Stimulated activated CD8-positive, alpha-beta memory T cell treated with anti-CD3 and anti-CD28 coated beads, Interleukin-7, amount 100 ng/mL, for 4 hours (primary cell): Measurements from ENCODE around the gene CHRM4.

Experiments used
- DNase-seq, 2 donors: peaks; one replicate each; pipeline ENCODE4 v3.0.0-alpha.2; 2020; ENCODE audit warnings: low read depth in 2 of 2

The CHRM4 gene

DNA sequence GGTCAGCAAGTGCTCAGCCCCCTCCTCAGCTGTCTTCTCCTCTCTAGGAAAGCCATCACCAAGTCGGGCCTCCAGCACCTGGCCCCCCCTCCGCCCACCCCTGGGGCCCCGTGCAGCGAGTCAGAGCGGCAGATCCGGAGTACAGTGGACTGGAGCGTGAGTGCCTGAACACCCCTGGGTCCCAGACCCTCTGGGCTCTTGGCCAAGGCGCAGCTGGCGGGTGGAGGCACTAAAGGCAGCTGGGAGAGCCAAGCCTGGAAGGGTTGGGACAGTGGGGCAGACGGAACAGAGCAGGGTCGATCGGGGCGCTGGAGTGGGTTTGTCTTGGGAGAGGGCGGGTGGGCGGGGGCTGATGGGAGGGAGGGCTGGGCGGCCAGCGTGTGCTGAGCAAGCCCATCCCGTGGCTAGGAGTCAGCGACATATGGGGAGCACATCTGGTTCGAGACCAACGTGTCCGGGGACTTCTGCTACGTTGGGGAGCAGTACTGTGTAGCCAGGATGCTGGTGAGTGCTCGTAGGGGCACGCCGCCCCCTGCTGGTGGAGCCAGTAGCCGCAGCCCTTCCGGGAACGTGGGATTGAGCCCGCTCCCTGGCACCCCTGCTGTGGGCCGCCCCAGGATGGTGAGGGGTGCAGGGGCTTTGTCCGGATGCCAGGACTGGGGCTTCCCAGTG, 24.2 kb downstream of the CHRM4 start:
- DNase-seq, result peak; percentile 43 to 64

DNA sequence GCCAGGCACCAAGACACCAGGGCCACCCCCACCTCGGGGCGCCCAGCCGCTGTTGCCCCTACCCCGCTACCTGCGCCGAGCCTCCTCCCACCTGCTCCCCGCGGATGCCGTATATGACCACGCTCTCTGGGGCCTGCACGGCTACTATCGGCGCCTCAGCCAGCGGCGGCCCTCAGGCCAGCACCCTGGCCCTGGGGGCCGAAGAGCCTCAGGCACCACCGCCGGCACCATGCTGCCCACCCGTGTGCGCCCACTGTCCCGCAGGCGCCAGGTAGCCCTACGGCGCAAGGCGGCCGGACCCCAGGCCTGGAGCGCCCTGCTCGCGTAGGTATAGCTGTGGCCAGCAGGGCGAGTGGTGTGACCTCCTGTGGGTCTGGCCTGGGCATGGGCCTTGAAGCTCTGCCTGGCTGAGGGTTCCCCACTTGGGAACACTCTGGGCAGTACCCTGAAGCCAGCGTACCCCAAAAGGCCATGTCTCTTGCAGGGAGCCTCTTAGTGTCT, 24.9 kb downstream of the CHRM4 start:
- DNase-seq, result no peak

GRCh38 chr11:46366260-46366659, 25.3 kb downstream of the CHRM4 start:
- DNase-seq, result no peak

GRCh38 chr11:46364791-46365190, 26.8 kb downstream of the CHRM4 start:
- no peak for DNase-seq

- DNase-seq, result no peak
These were observed 27.5 kb downstream of the CHRM4 start for GRCh38 chr11:46364056-46364455.

DNA sequence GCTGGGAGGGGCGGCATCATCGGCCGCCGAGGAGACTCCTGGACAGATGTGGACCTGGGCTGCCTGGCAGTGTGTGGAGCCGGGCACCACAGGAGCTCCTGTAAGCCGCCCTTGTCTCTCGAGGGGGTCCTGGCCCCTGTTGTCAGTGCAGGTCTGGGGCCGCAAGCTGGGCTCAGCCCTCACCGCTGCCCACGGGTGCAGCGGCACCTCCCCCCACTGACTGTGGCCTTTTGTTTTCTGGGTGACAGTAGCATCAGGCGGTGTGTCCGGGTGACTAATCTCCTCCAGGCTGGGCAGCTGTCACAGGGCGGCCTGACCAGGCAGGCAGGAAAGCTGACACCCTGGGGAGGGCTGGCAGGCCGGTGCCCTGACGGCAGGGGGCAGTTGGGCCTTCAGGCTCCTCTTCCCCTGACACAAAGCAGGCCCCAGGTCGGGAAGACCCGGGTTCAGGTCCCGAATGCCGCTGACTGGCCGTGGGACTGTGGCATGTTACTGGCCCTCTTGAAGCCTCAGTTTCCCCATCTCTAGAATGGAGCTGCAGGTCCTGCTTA, 28.0 kb downstream of the CHRM4 start:
- no peak for DNase-seq

GRCh38 chr11:46363031-46363407, 28.6 kb downstream of the CHRM4 start:
- DNase-seq, result no peak

DNA sequence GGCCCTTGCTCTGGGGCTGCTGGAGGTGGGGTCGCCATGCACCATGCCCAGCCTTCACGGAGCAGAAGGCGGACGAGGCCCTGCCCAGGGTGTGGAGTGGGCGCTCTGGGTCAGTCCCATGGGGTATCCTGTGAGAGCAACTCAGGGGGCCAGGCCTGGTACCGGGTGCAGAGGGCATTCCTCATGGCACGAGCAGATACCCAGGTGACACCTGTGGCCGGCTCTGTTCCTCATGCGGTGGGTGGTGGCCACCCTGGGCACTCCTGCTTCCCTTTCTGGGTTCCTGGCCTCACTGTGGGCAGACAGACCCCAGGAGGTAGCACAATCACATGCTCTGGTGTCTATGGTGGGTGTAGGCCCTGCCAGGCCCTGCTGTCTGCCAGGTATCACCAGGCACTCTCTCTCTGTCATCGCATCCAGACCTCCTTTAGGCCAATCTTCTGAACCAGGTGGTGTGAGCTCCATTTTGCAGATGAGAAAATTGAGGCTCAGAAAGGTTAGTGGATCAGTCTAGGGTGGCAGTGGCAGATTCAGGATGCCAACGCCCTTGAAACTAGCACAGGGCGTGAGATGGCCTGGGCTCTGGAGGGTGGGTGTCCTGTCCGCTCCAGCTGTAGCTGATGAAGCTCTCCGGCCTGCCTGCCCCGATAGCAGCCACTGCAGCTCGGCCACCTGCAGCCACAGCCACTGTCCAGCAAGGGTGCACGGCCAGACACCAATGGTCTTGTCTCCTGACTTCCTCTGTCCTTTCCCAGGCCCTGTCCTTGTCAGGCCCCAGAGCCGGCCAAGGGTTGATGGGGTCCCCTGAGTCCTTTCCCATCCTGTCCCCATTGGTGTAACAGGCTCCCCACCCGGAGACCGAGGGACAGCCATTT, 29.2 kb downstream of the CHRM4 start:
- no peak for DNase-seq

DNA sequence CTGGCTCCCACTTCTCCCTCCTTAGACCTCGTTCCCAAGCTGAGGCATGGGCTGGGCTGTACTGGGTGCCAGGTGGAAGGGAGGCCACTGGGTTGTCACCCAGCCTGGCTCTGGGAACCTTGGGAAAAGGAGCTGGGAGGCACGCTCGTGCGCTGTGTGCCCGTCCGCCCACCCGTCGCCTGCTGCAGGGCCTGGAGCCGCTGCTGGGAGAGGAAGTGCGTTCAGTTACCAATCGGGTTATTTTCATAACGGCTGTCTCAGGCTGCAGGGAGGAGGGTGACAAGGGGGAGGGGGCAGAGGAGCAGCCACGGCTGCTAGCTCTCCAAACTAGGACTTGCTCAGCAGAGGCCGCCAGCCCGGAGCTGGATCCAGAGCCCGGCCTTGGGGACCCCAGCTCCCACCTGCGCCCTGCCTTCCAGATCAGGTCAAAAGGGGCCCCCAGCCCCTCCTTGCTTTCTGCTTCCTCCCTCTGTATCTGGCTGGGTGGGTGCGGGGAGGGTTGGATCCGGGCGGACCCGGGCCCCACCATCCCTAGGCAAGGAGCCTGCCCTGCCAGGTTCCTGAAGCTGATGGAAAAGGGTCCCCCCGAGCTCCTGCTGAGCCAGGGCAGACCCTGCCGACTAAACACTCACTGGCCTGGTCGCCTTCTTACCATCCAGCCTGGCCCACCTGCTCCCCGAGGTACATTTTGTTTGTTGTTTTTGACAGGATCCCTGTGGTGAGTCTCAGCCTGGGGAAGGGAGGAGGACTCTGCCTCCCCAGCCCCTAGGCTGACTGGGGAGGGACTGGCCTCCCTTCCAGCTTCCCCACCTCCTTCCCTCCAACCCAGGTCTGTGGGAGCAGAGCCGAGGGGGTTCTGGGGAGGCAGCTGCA, 30.1 kb downstream of the CHRM4 start:
- DNase-seq, result peak; percentile 25 to 53

GRCh38 chr11:46360878-46361277, 30.7 kb downstream of the CHRM4 start:
- no peak for DNase-seq

DNA sequence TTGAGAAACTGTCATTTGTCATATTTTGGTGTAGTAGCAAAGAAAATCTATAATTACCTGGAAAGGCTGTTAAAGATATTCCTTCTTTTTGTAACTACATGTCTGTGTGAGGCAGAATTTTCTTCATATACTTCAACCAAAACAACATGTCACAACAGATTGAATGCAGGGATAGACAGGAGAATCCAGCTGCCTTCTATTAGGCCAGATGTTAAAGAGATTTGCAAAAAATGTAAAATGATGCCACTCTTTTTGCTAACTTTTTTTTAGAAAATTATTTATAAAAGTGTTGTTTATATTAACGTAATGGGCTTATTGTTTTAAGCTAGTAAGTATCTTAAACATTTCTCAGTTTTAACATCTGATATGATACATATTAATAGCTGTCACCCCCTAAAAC, 31.6 kb downstream of the CHRM4 start:
- no peak for DNase-seq

- no peak for DNase-seq
These were observed 34.1 kb downstream of the CHRM4 start for GRCh38 chr11:46357483-46357936.

- DNase-seq, result no peak
These were observed 34.6 kb downstream of the CHRM4 start for GRCh38 chr11:46356924-46357482.

- peak; percentile 55 to 74 for DNase-seq
These were observed 37.9 kb downstream of the CHRM4 start for GRCh38 chr11:46353698-46354097.

GRCh38 chr11:46352063-46352841, 39.3 kb downstream of the CHRM4 start:
- peak in 1 of 2 donors; percentile 65 for DNase-seq

DNA sequence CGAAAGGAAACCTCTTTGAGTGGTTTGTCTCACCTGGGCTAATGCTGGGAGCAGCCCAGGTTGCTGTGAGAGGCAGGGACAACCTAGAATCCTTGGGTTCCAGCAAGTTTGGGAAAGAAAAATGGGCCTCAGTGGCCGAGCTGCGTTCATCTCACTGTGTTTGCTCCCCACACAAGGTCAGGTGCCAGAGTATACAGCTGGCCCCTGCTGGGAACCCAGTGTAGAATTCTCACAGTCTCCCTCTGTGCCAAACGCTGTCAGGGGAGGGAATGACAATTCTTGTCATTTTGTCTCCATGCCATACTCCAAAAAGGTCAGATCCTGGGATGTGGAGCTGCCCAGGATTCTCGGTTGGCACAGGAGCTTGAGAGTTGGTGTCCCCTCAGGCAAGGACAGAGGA, 40.0 kb downstream of the CHRM4 start:
- no peak for DNase-seq

- no peak for DNase-seq
These were observed 40.4 kb downstream of the CHRM4 start for GRCh38 chr11:46351148-46351547.

DNA sequence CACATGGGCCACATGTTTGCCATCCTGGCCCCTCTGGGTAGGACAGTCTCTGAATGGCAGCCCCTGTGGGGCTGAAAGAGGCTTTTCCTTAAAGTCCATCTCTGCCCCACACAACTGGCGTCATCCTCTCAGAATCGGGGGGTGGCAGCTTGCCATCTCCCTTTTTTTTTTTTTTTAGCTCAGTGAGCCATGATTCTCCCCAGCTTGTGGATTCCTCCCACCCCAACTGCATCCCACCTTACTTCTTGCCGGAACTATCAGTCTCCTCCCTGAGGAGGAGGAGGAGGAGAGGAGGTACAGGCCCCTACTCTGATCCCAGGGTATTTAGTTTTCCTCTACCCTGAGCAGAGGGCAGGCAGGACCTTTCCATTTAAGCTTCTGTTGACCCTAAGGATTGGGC, 40.9 kb downstream of the CHRM4 start:
- no peak for DNase-seq

DNA sequence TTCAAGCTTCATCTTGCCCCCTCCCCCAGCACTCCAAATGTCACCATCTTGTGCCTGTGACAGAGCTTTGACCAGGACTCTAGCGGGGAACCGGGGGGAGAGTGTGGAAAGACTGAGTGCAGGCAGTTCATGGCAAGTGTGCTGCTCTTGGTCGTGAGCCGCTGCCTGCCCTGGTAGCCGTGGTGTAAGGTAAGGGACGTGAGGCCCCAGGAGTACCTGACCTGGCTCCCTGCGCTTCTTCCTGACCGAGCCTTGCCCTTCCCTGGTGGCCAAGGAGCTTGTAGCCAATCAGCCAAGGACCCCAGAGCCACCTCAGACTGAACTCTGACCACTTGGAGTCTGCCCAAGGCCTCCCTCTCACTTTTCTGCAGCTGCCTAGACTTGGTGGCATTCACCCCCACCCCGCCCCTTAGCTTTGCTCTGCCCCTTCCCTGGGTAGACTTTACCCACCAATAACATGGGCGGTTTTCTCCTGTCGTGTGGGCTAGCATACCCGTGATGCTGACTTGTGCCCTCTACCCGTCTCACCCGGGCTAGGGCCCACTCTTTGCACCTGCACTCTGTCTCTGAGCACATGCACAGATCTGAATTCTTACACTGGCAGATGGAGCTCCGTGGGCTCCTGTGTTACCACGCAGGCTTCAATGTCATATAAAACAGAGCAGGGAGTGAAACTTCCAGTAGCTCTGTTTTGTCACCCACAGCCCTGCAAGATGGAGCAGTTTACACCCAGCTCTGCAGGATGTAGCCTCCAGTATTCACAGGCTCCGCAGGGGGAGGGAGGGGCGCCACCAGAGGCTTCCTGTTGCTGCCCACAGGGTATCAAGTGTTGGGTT, 42.8 kb downstream of the CHRM4 start:
- peak in 1 of 2 donors; percentile 60 for DNase-seq
